ENCODE measurements around the gene SDCCAG8. TPM values are rescaled to one million over a fixed set of nuclear protein-coding genes. Genes with fewer than 3 reads are reported as not detected.

SDCCAG8 gene
- total and polyA plus RNA-seq, 10 donors = 14.8 to 79.3 (median 46.5) TPM

- DNase-seq = no peak
Observed at GRCh38 chr1:243374412-243374811, 118.6 kb downstream of the SDCCAG8 start.

DNA sequence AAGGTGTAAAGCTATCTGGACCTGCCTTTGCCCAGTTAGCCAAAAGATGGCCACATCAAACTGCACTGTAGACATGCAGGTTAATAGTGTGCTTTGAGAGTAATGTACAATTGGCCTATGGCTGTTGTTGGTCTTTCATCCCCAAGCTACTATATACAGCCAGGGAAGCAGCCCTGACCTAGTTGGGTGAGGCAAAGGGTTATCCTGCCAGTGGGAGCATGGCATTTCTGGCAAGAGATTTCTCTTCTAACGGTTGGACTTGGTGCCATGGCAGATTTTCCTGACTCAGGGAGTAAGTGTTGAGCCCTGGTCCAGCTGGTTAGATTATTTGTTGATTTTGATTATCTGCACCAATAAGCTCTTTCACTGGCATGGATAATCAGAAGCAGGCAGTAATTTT, 119.8 kb downstream of the SDCCAG8 start:
- no peak overlapping the region for H3K4me3 ChIP-seq
- H3K4me1 ChIP-seq = no peaks in the 10 kb centered on the region
- H3K36me3 ChIP-seq = peaks cover 0 to 48% (median 12%) of the 10 kb centered on the region in 6 donors
- 67 to 92% (median 83%) methylated on average over 1 of the region's 1 CpG for WGBS, 5 donors
- H3K27me3 ChIP-seq (replicated peaks in 1 of 7) = no peaks in the 10 kb centered on the region
- TF ChIP-seq, protein P1, sequence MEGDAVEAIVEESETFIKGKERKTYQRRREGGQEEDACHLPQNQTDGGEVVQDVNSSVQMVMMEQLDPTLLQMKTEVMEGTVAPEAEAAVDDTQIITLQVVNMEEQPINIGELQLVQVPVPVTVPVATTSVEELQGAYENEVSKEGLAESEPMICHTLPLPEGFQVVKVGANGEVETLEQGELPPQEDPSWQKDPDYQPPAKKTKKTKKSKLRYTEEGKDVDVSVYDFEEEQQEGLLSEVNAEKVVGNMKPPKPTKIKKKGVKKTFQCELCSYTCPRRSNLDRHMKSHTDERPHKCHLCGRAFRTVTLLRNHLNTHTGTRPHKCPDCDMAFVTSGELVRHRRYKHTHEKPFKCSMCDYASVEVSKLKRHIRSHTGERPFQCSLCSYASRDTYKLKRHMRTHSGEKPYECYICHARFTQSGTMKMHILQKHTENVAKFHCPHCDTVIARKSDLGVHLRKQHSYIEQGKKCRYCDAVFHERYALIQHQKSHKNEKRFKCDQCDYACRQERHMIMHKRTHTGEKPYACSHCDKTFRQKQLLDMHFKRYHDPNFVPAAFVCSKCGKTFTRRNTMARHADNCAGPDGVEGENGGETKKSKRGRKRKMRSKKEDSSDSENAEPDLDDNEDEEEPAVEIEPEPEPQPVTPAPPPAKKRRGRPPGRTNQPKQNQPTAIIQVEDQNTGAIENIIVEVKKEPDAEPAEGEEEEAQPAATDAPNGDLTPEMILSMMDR (IDR thresholded peaks at IDR 0.05 in 8 of 11, conservative IDR thresholded peaks at IDR 0.05 in 3 of 11) = no peak
- TF ChIP-seq POLR2AphosphoS5 (IDR thresholded peaks at IDR 0.05) (no peak), POLR2A (IDR thresholded peaks at IDR 0.05) (no peak)
- peaks cover 0 to 18% (median 13%) of the 10 kb centered on the region in 8 donors for H3K9me3 ChIP-seq
- H3K27ac ChIP-seq = no peak overlapping the region
- intact Hi-C loops (cut with DNase I; ENCODE audit: low total_unique reads) = no loop called here
- DNase-seq = no peak

More at GRCh38 chr1:243374412-243374811, 118.6 kb downstream of the SDCCAG8 start:
- 95 to 99% (median 97%) methylated on average over 4 of the region's 4 CpGs for WGBS, 5 donors
- H3K4me1 ChIP-seq = no peaks in the 10 kb centered on the region
- no peak overlapping the region for H3K4me3 ChIP-seq
- no peaks in the 10 kb centered on the region for H3K27me3 ChIP-seq (replicated peaks in 1 of 7)
- peaks cover 0 to 18% (median 13%) of the 10 kb centered on the region in 8 donors for H3K9me3 ChIP-seq
- intact Hi-C loops (cut with DNase I; ENCODE audit: low total_unique reads) = no loop called here
- peaks cover 0 to 36% (median 8%) of the 10 kb centered on the region in 6 donors for H3K36me3 ChIP-seq
- no peak overlapping the region for H3K27ac ChIP-seq
- TF ChIP-seq, protein P1 (IDR thresholded peaks at IDR 0.05 in 8 of 11, conservative IDR thresholded peaks at IDR 0.05 in 3 of 11) = no peak
- TF ChIP-seq POLR2A (IDR thresholded peaks at IDR 0.05) (no peak), POLR2AphosphoS5 (IDR thresholded peaks at IDR 0.05) (no peak)

- Histone ChIP-seq H3K27ac (no peak overlapping the region), H3K4me1 (no peaks in the 10 kb centered on the region), H3K4me3 (no peak overlapping the region), H3K36me3 (peaks cover 0 to 56% (median 12%) of the 10 kb centered on the region in 6 donors), H3K9me3 (peaks cover 0 to 13% (median 10%) of the 10 kb centered on the region in 8 donors), H3K27me3 (replicated peaks in 1 of 7) (no peaks in the 10 kb centered on the region)
- DNase-seq = no peak
- WGBS, 5 donors = 86 to 95% (median 93%) methylated on average over 3 of the region's 3 CpGs
- no peak for TF ChIP-seq POLR2A (IDR thresholded peaks at IDR 0.05)
- TF ChIP-seq POLR2AphosphoS5 (IDR thresholded peaks at IDR 0.05) = no peak
- TF ChIP-seq, protein P1 (IDR thresholded peaks at IDR 0.05 in 8 of 11, conservative IDR thresholded peaks at IDR 0.05 in 3 of 11) = no peak
- intact Hi-C loops (cut with DNase I; ENCODE audit: low total_unique reads) = no loop called here
Observed at GRCh38 chr1:243378669-243379068, 122.8 kb downstream of the SDCCAG8 start.

GRCh38 chr1:243379208-243379607, 123.4 kb downstream of the SDCCAG8 start:
- H3K27me3 ChIP-seq (replicated peaks in 1 of 7) = no peaks in the 10 kb centered on the region
- intact Hi-C loops (cut with DNase I; ENCODE audit: low total_unique reads) = no loop called here
- WGBS, 5 donors = 92 to 98% (median 95%) methylated on average over 1 of the region's 1 CpG
- peaks cover 0 to 8% (median 5%) of the 10 kb centered on the region in 8 donors for H3K9me3 ChIP-seq
- H3K4me1 ChIP-seq = no peaks in the 10 kb centered on the region
- H3K27ac ChIP-seq = no peak overlapping the region
- TF ChIP-seq POLR2A (IDR thresholded peaks at IDR 0.05) = no peak
- TF ChIP-seq, protein P1 (IDR thresholded peaks at IDR 0.05 in 8 of 11, conservative IDR thresholded peaks at IDR 0.05 in 3 of 11) = no peak
- no peak for TF ChIP-seq POLR2AphosphoS5 (IDR thresholded peaks at IDR 0.05)
- peaks cover 0 to 58% (median 12%) of the 10 kb centered on the region in 6 donors for H3K36me3 ChIP-seq
- DNase-seq = no peak
- H3K4me3 ChIP-seq = no peak overlapping the region

Measured in spleen (tissue), 11 donors.